HCT116 (cell line): ENCODE data around the gene MSH6. TPM values are rescaled to one million over a fixed set of nuclear protein-coding genes. Genes with fewer than 3 reads are reported as not detected.

Experiments
- ATAC-seq: fragments of 200-7000 bp; cut with Tn5 transposase; 2 replicates; pipeline ENCODE4 v1.9.1; 2020; ENCODE audit warnings: mild to moderate bottlenecking, moderate library complexity
- BruUV-seq: library from RNA; stranded (reverse); fragments of 400-500 nt; replicated peaks from 2 replicates; lab custom pipeline; 2021; lab: Mats Ljungman, UMichigan
- CTCF ChIA-PET: fragments of 300-600 bp; sonication (Branson Sonifier 250); formaldehyde crosslinking; loops from one replicate; lab custom pipeline; 2021; ENCODE audit warnings: antibody characterized with exemption; lab: Charles Lee
- POLR2A ChIA-PET: fragments of 300-600, 350-600 bp; sonication (Branson Sonifier 250); formaldehyde crosslinking; loops from one replicate; lab custom pipeline; 2021; ENCODE audit warnings: antibody characterized with exemption; lab: Charles Lee
- RAD21 ChIA-PET, 2 experiments: fragments of 300-600 bp; sonication (Branson Sonifier 250); formaldehyde crosslinking; loops; one replicate each; lab custom pipeline; 2023; ENCODE audit warnings: low total read pairs in 2 of 2; ENCODE audit not compliant: uncharacterized antibody in 2 of 2, unreplicated experiment in 2 of 2, low non-redundant PET in 1 of 2; lab: Charles Lee
- DNase-seq: peaks from one replicate; pipeline ENCODE4 v3.0.0-alpha.2; 2010; ENCODE audit warnings: low read depth, low spot score
- H2AFZ ChIP-seq: fragments of 200-600 bp; shearing (Covaris generic), sonication (generic); 2 replicates; pipeline ENCODE4 v1.6.1; 2017; ENCODE audit warnings: low read depth, mixed run types, mixed read lengths, antibody characterized with exemption, low read length; ENCODE audit not compliant: poor library complexity, severe bottlenecking
- H3K27ac ChIP-seq: 2 replicates; pipeline ENCODE4 v1.5.1; 2012; ENCODE audit warnings: low read depth, low read length
- H3K27me3 ChIP-seq: fragments of 200-600 bp; sonication (generic); 2 replicates; pipeline ENCODE4 v1.6.1; 2016; ENCODE audit warnings: mixed run types, low read length, mixed read lengths; ENCODE audit not compliant: insufficient read depth
- H3K36me3 ChIP-seq, 2 experiments: fragments of 200-500 bp in 1 of 2; fragments of 200-600 bp in 1 of 2; sonication (Bioruptor generic) in 1 of 2; sonication (generic) in 1 of 2; 2 replicates each; pipeline versions ENCODE4 v1.5.1 to v1.6.1; 2014 to 2016; ENCODE audit warnings: low read length in 2 of 2, inconsistent platforms in 1 of 2, mixed read lengths in 1 of 2, mixed run types in 1 of 2; ENCODE audit not compliant: insufficient read depth in 2 of 2, control insufficient read depth in 1 of 2
- H3K4me1 ChIP-seq, 2 experiments: fragments of 200-600 bp in 1 of 2; sonication (generic) in 1 of 2; 2 replicates each; pipeline versions ENCODE4 v1.5.1 to v1.6.1; 2012 to 2017; ENCODE audit warnings: low read length in 2 of 2, inconsistent platforms in 1 of 2, mild to moderate bottlenecking in 1 of 2, mixed read lengths in 1 of 2, mixed run types in 1 of 2, moderate library complexity in 1 of 2; ENCODE audit not compliant: insufficient read depth in 2 of 2, control insufficient read depth in 1 of 2
- H3K4me2 ChIP-seq: fragments of 200-600 bp; sonication (generic); 2 replicates; pipeline ENCODE4 v1.6.1; 2017; ENCODE audit warnings: mixed run types, low read length, mixed read lengths
- H3K4me3 ChIP-seq, 2 experiments: fragments of 200-600 bp in 1 of 2; sonication (generic) in 1 of 2; replicated peaks in 1 of 2; 2 replicates each; pipeline ENCODE4 v1.5.1; 2011 to 2016; ENCODE audit warnings: low read length in 2 of 2, control low read depth in 1 of 2, low read depth in 1 of 2, mild to moderate bottlenecking in 1 of 2, mixed read lengths in 1 of 2, mixed run types in 1 of 2
- H3K79me2 ChIP-seq: fragments of 200-600 bp; sonication (generic); 2 replicates; pipeline ENCODE4 v1.6.1; 2017; ENCODE audit warnings: mild to moderate bottlenecking, mixed run types, low read length, moderate library complexity, mixed read lengths; ENCODE audit not compliant: insufficient read depth
- H3K9ac ChIP-seq: fragments of 200-600 bp; sonication (generic); 2 replicates; pipeline ENCODE4 v1.6.1; 2016; ENCODE audit warnings: low read length, mixed read lengths
- H3K9me2 ChIP-seq: fragments of 200-600 bp; sonication (generic), shearing (Covaris generic); 2 replicates; pipeline ENCODE4 v1.6.1; 2017; ENCODE audit warnings: mixed run types, mild to moderate bottlenecking, moderate library complexity; ENCODE audit not compliant: insufficient read depth
- H3K9me3 ChIP-seq, 2 experiments: fragments of 200-500 bp in 1 of 2; fragments of 200-600 bp in 1 of 2; sonication (Bioruptor generic) in 1 of 2; sonication (generic) in 1 of 2; 2 replicates each; pipeline ENCODE4 v1.6.1; 2014 to 2017; ENCODE audit warnings: low read length in 2 of 2, mixed read lengths in 2 of 2, inconsistent platforms in 1 of 2, low read depth in 1 of 2, mild to moderate bottlenecking in 1 of 2, mixed run types in 1 of 2, moderate library complexity in 1 of 2; ENCODE audit not compliant: control insufficient read depth in 1 of 2, insufficient read depth in 1 of 2
- H4K20me1 ChIP-seq: fragments of 200-600 bp; sonication (generic), shearing (Covaris generic); 2 replicates; pipeline ENCODE4 v1.6.1; 2017; ENCODE audit warnings: mixed run types, mild to moderate bottlenecking, moderate library complexity; ENCODE audit not compliant: insufficient read depth
- CEBPB ChIP-seq: IDR thresholded peaks from 2 replicates; pipeline ENCODE4 v1.6.1; 2012; ENCODE audit warnings: low read depth
- EGR1 ChIP-seq: IDR thresholded peaks from 2 replicates; pipeline ENCODE4 v1.6.1; 2012; ENCODE audit warnings: low read depth
- ELF1 ChIP-seq: IDR thresholded peaks from 2 replicates; pipeline ENCODE4 v1.6.1; 2012; ENCODE audit warnings: low read depth, borderline replicate concordance
- EZH2phosphoT487 ChIP-seq: fragments of 200-600 bp; IDR thresholded peaks from 2 replicates; pipeline ENCODE4 v1.6.1; 2018; ENCODE audit warnings: antibody characterized with exemption, borderline replicate concordance
- RAD21 ChIP-seq: IDR thresholded peaks from 2 replicates; pipeline ENCODE4 v1.6.1; 2012; ENCODE audit warnings: low read depth, mild to moderate bottlenecking
- SIN3A ChIP-seq: IDR thresholded peaks from 2 replicates; pipeline ENCODE4 v1.6.1; 2012; ENCODE audit warnings: low read depth
- SP1 ChIP-seq: IDR thresholded peaks from 2 replicates; pipeline ENCODE4 v1.6.1; 2012; ENCODE audit warnings: low read depth
- TCF7L2 ChIP-seq: IDR thresholded peaks from 2 replicates; pipeline ENCODE4 v1.7.0; 2011; ENCODE audit warnings: borderline replicate concordance, inconsistent platforms; ENCODE audit not compliant: insufficient read depth, insufficient read length; ENCODE audit errors: extremely low read depth
- YY1 ChIP-seq: IDR thresholded peaks from 2 replicates; pipeline ENCODE4 v1.6.1; 2011; ENCODE audit warnings: low read length, low read depth, moderate library complexity, mild to moderate bottlenecking; ENCODE audit not compliant: insufficient replicate concordance; ENCODE audit errors: extremely low read depth
- ZFX ChIP-seq: fragments of 450-650 bp; IDR thresholded peaks from 2 replicates; pipeline ENCODE4 v1.6.1; 2017
- ZNF274 ChIP-seq: fragments of 200-500 bp; sonication (Bioruptor generic); IDR thresholded peaks from 2 replicates; pipeline ENCODE4 v1.6.1; 2014; ENCODE audit warnings: mild to moderate bottlenecking, low read depth, low read length, inconsistent platforms
- intact Hi-C: fragments of 100-400 bp; cut with micrococcal nuclease; formaldehyde crosslinking; loops from 2 replicates; pipeline ENCODE4 v1.10.0; 2022
- total RNA-seq: library from RNA; stranded (reverse); gene quantifications from one replicate; pipeline ENCODE4 v1.2.1, GENCODE V29; 2021; ENCODE audit not compliant: unreplicated experiment
- TF ChIP-seq, protein P1 (sequence below): IDR thresholded peaks from 2 replicates; pipeline ENCODE4 v1.6.1; 2012; ENCODE audit warnings: low read depth
- TF ChIP-seq, protein P2 (sequence below), 3 experiments: fragments of 200-600 bp in 1 of 3; sonication (generic) in 1 of 3; IDR thresholded peaks in 2 of 3; conservative IDR thresholded peaks in 1 of 3; 2 replicates each; pipeline ENCODE4 v1.5.1; 2012 to 2017; ENCODE audit warnings: low read depth in 2 of 3, low read length in 2 of 3, antibody characterized with exemption in 1 of 3, borderline replicate concordance in 1 of 3, control low read depth in 1 of 3, mild to moderate bottlenecking in 1 of 3, mixed read lengths in 1 of 3, mixed run types in 1 of 3, moderate library complexity in 1 of 3; ENCODE audit not compliant: insufficient read depth in 1 of 3

Gene MSH6
- total RNA-seq, 1 experiment from 2014 or later, result 71.2 TPM

DNA sequence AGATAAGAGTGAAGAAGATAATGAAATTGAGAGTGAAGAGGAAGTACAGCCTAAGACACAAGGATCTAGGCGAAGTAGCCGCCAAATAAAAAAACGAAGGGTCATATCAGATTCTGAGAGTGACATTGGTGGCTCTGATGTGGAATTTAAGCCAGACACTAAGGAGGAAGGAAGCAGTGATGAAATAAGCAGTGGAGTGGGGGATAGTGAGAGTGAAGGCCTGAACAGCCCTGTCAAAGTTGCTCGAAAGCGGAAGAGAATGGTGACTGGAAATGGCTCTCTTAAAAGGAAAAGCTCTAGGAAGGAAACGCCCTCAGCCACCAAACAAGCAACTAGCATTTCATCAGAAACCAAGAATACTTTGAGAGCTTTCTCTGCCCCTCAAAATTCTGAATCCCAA is 15.7 kb downstream of the MSH6 start:
- Histone ChIP-seq H3K36me3 (peaks cover 60 to 61% of the 10 kb centered on the region in 2 experiments), H3K9me3 (no peaks in the 10 kb centered on the region), H3K9ac (no peak overlapping the region), H3K9me2 (no peaks in the 10 kb centered on the region), H3K79me2 (peaks cover 97% of the 10 kb centered on the region), H3K4me1 (no peaks in the 10 kb centered on the region), H2AFZ (no peak overlapping the region), H4K20me1 (no peaks in the 10 kb centered on the region), H3K4me2 (no peak overlapping the region), H3K4me3 (no peak overlapping the region), H3K27ac (no peak overlapping the region), H3K27me3 (no peaks in the 10 kb centered on the region)
- intact Hi-C loops, result no loop called here
- ATAC-seq (no peak), DNase-seq (no peak)
- TF ChIP-seq, protein P1, sequence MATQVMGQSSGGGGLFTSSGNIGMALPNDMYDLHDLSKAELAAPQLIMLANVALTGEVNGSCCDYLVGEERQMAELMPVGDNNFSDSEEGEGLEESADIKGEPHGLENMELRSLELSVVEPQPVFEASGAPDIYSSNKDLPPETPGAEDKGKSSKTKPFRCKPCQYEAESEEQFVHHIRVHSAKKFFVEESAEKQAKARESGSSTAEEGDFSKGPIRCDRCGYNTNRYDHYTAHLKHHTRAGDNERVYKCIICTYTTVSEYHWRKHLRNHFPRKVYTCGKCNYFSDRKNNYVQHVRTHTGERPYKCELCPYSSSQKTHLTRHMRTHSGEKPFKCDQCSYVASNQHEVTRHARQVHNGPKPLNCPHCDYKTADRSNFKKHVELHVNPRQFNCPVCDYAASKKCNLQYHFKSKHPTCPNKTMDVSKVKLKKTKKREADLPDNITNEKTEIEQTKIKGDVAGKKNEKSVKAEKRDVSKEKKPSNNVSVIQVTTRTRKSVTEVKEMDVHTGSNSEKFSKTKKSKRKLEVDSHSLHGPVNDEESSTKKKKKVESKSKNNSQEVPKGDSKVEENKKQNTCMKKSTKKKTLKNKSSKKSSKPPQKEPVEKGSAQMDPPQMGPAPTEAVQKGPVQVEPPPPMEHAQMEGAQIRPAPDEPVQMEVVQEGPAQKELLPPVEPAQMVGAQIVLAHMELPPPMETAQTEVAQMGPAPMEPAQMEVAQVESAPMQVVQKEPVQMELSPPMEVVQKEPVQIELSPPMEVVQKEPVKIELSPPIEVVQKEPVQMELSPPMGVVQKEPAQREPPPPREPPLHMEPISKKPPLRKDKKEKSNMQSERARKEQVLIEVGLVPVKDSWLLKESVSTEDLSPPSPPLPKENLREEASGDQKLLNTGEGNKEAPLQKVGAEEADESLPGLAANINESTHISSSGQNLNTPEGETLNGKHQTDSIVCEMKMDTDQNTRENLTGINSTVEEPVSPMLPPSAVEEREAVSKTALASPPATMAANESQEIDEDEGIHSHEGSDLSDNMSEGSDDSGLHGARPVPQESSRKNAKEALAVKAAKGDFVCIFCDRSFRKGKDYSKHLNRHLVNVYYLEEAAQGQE, result no peak
- TF ChIP-seq ZFX (no peak), SIN3A (no peak), ELF1 (no peak)
- ChIA-PET CTCF (no interaction called here), POLR2A (no interaction called here), RAD21 (no interaction called here)
- BruUV-seq, result no TSS peak

DNA sequence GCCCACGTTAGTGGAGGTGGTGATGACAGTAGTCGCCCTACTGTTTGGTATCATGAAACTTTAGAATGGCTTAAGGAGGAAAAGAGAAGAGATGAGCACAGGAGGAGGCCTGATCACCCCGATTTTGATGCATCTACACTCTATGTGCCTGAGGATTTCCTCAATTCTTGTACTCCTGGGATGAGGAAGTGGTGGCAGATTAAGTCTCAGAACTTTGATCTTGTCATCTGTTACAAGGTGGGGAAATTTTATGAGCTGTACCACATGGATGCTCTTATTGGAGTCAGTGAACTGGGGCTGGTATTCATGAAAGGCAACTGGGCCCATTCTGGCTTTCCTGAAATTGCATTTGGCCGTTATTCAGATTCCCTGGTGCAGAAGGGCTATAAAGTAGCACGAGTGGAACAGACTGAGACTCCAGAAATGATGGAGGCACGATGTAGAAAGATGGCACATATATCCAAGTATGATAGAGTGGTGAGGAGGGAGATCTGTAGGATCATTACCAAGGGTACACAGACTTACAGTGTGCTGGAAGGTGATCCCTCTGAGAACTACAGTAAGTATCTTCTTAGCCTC is 16.2 kb downstream of the MSH6 start:
- DNase-seq, result no peak
- no peak overlapping the region for H3K4me2 ChIP-seq
- TSS peak; percentile 18 for BruUV-seq
- no peak for TF ChIP-seq SP1
- TF ChIP-seq, protein P2, sequence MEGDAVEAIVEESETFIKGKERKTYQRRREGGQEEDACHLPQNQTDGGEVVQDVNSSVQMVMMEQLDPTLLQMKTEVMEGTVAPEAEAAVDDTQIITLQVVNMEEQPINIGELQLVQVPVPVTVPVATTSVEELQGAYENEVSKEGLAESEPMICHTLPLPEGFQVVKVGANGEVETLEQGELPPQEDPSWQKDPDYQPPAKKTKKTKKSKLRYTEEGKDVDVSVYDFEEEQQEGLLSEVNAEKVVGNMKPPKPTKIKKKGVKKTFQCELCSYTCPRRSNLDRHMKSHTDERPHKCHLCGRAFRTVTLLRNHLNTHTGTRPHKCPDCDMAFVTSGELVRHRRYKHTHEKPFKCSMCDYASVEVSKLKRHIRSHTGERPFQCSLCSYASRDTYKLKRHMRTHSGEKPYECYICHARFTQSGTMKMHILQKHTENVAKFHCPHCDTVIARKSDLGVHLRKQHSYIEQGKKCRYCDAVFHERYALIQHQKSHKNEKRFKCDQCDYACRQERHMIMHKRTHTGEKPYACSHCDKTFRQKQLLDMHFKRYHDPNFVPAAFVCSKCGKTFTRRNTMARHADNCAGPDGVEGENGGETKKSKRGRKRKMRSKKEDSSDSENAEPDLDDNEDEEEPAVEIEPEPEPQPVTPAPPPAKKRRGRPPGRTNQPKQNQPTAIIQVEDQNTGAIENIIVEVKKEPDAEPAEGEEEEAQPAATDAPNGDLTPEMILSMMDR (IDR thresholded peaks at IDR 0.05 in 2 of 3, conservative IDR thresholded peaks at IDR 0.05 in 1 of 3; ENCODE audit: borderline replicate concordance in 1 of 3, insufficient read depth in 1 of 3, low read depth in 2 of 3, low read length in 2 of 3), result no peak
- TF ChIP-seq EZH2phosphoT487, result no peak
- TF ChIP-seq TCF7L2, result no peak
- no peak for TF ChIP-seq ZNF274
- TF ChIP-seq EGR1, result no peak
- no peak for TF ChIP-seq RAD21
- no peak for TF ChIP-seq YY1
- no peak for TF ChIP-seq ZFX
- TF ChIP-seq CEBPB, result no peak

More for the DNA sequence above, 16.2 kb downstream of the MSH6 start:
- POLR2A ChIA-PET, result no interaction called here
- H3K4me3 ChIP-seq, result no peak overlapping the region
- no peaks in the 10 kb centered on the region for H3K4me1 ChIP-seq
- no peaks in the 10 kb centered on the region for H4K20me1 ChIP-seq
- no peak for ATAC-seq
- no peaks in the 10 kb centered on the region for H3K27me3 ChIP-seq
- no peaks in the 10 kb centered on the region for H3K9me2 ChIP-seq
- no peaks in the 10 kb centered on the region for H3K9me3 ChIP-seq
- peaks cover 65% of the 10 kb centered on the region in 2 experiments for H3K36me3 ChIP-seq
- CTCF ChIA-PET, result no interaction called here
- intact Hi-C loops, result no loop called here
- peaks cover 98% of the 10 kb centered on the region for H3K79me2 ChIP-seq
- H3K27ac ChIP-seq, result no peak overlapping the region
- H2AFZ ChIP-seq, result no peak overlapping the region
- RAD21 ChIA-PET, result no interaction called here
- no peak overlapping the region for H3K9ac ChIP-seq
